Fibroblast of lung (primary cell): Measurements from ENCODE around the gene CFAP46. TPM values are rescaled to one million over a fixed set of nuclear protein-coding genes. Genes with fewer than 3 reads are reported as not detected.

Experiments used
- DNase-seq, 2 donors: peaks; one replicate each; pipeline versions ENCODE4 v3.0.0 to v3.0.0-alpha.2; 2010; ENCODE audit warnings: low read depth in 2 of 2
- H2AFZ ChIP-seq: 2 replicates; pipeline ENCODE4 v1.5.1; 2012; ENCODE audit warnings: low read length, control low read depth, inconsistent platforms
- H3K27ac ChIP-seq: 2 replicates; pipeline ENCODE4 v1.5.1; 2011; ENCODE audit warnings: low read length, control low read depth; ENCODE audit not compliant: insufficient read depth
- H3K27me3 ChIP-seq: 2 replicates; pipeline ENCODE4 v1.5.1; 2011; ENCODE audit warnings: mild to moderate bottlenecking, low read length; ENCODE audit not compliant: control insufficient read depth, insufficient read depth
- H3K36me3 ChIP-seq: 2 replicates; pipeline ENCODE4 v1.5.1; 2011; ENCODE audit warnings: low read length; ENCODE audit not compliant: control insufficient read depth, insufficient read depth
- H3K4me1 ChIP-seq: 2 replicates; pipeline ENCODE4 v1.5.1; 2011; ENCODE audit warnings: low read length; ENCODE audit not compliant: control insufficient read depth, insufficient read depth; ENCODE audit errors: extremely low read depth
- H3K4me2 ChIP-seq: 2 replicates; pipeline ENCODE4 v1.5.1; 2011; ENCODE audit warnings: low read length, control low read depth; ENCODE audit not compliant: insufficient read depth; ENCODE audit errors: extremely low read depth
- H3K4me3 ChIP-seq, 4 experiments: fragments of 200-600 bp in 1 of 4; sonication (generic) in 1 of 4; replicated peaks in 1 of 4; 2 replicates each; pipeline ENCODE4 v1.5.1; 2011 to 2016; ENCODE audit warnings: low read length in 4 of 4, low read depth in 3 of 4, mild to moderate bottlenecking in 3 of 4, control low read depth in 2 of 4, inconsistent platforms in 1 of 4, mixed read lengths in 1 of 4; ENCODE audit not compliant: insufficient read depth in 1 of 4; ENCODE audit errors: control extremely low read depth in 1 of 4
- H3K79me2 ChIP-seq: 2 replicates; pipeline ENCODE4 v1.5.1; 2012; ENCODE audit warnings: mild to moderate bottlenecking, low read length, inconsistent platforms; ENCODE audit not compliant: control insufficient read depth, insufficient read depth
- H3K9ac ChIP-seq: 2 replicates; pipeline ENCODE4 v1.5.1; 2011; ENCODE audit warnings: mild to moderate bottlenecking, low read length, control low read depth; ENCODE audit not compliant: insufficient read depth
- H3K9me3 ChIP-seq: 2 replicates; pipeline ENCODE4 v1.5.1; 2012; ENCODE audit warnings: low read depth, low read length; ENCODE audit not compliant: control insufficient read depth, insufficient read depth
- H4K20me1 ChIP-seq: 2 replicates; pipeline ENCODE4 v1.5.1; 2011; ENCODE audit warnings: low read length; ENCODE audit not compliant: control insufficient read depth, insufficient read depth; ENCODE audit errors: extremely low read depth
- EZH2 ChIP-seq: IDR thresholded peaks from 2 replicates; pipeline ENCODE4 v1.5.1; 2012; ENCODE audit warnings: low read length, control low read depth, mild to moderate bottlenecking; ENCODE audit errors: missing control alignments
- polyA plus RNA-seq, 2 donors: library from polyadenylated mRNA; depleted of rRNA in 1 of 2; stranded (reverse) in 1 of 2; unstranded in 1 of 2; fragments of >200 nt; gene quantifications; 2 replicates each; pipeline ENCODE4 v1.2.1, GENCODE V29; 2011 to 2012; ENCODE audit warnings: missing spikeins in 1 of 2
- total RNA-seq: library from RNA; depleted of rRNA; stranded (reverse); fragments of >200 nt; gene quantifications from 2 replicates; pipeline ENCODE4 v1.2.1, GENCODE V29; 2014
- TF ChIP-seq, protein P1 (sequence below), 2 donors: IDR thresholded peaks in 1 of 2; conservative IDR thresholded peaks in 1 of 2; 1 replicate in 1 of 2; 2 replicates in 1 of 2; pipeline ENCODE4 v1.5.1; 2011 to 2012; ENCODE audit warnings: low read length in 2 of 2, control low read depth in 1 of 2, inconsistent platforms in 1 of 2, low read depth in 1 of 2, mild to moderate bottlenecking in 1 of 2

CFAP46 gene
- total and polyA plus RNA-seq, 2 donors (not counting 1 experiment from before 2014, with no cell fraction given): 0.25 to 0.66 TPM

GRCh38 chr10:132817701-132818211 is 124.6 kb downstream of the CFAP46 start:
- H3K4me1 ChIP-seq: no peaks in the 10 kb centered on the region
- no peaks in the 10 kb centered on the region for H3K27me3 ChIP-seq
- DNase-seq: no peak
- no peak overlapping the region for H3K4me3 ChIP-seq
- H3K27ac ChIP-seq: no peak overlapping the region
- no peaks in the 10 kb centered on the region for H3K9me3 ChIP-seq
- H2AFZ ChIP-seq: no peak overlapping the region
- no peaks in the 10 kb centered on the region for H4K20me1 ChIP-seq
- no peak overlapping the region for H3K9ac ChIP-seq
- TF ChIP-seq, protein P1, sequence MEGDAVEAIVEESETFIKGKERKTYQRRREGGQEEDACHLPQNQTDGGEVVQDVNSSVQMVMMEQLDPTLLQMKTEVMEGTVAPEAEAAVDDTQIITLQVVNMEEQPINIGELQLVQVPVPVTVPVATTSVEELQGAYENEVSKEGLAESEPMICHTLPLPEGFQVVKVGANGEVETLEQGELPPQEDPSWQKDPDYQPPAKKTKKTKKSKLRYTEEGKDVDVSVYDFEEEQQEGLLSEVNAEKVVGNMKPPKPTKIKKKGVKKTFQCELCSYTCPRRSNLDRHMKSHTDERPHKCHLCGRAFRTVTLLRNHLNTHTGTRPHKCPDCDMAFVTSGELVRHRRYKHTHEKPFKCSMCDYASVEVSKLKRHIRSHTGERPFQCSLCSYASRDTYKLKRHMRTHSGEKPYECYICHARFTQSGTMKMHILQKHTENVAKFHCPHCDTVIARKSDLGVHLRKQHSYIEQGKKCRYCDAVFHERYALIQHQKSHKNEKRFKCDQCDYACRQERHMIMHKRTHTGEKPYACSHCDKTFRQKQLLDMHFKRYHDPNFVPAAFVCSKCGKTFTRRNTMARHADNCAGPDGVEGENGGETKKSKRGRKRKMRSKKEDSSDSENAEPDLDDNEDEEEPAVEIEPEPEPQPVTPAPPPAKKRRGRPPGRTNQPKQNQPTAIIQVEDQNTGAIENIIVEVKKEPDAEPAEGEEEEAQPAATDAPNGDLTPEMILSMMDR (conservative IDR thresholded peaks at IDR 0.05 in 1 of 2, IDR thresholded peaks at IDR 0.05 in 1 of 2; ENCODE audit: low read depth in 1 of 2, low read length in 2 of 2): no peak
- no peak for TF ChIP-seq EZH2
- H3K36me3 ChIP-seq: no peaks in the 10 kb centered on the region
- H3K79me2 ChIP-seq: no peaks in the 10 kb centered on the region
- H3K4me2 ChIP-seq: no peak overlapping the region

DNA sequence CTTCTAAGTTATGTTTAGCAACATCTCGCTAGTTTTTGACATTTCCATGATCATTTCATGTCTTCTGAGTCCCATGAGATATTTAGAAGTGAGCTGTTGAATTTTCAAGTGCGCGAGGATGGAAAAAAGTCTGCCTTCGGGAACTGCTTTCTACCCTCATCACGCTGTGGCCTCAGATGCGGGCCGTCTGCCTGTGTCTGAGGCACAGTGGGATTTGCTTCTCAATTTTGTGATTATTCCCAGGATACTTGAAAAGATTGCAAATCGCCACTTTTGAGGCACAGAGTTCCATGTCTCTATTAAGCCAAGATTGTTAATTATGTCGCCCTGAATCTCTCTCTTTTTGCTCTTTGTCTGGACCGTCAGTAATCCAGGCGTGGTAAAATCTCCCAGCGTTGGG is 125.7 kb downstream of the CFAP46 start:
- Histone ChIP-seq H3K27me3 (no peaks in the 10 kb centered on the region), H3K4me2 (no peak overlapping the region), H3K9me3 (no peaks in the 10 kb centered on the region), H3K36me3 (no peaks in the 10 kb centered on the region), H3K4me1 (no peaks in the 10 kb centered on the region), H3K4me3 (no peak overlapping the region), H3K79me2 (no peaks in the 10 kb centered on the region), H2AFZ (no peak overlapping the region), H3K9ac (no peak overlapping the region), H3K27ac (no peak overlapping the region), H4K20me1 (no peaks in the 10 kb centered on the region)
- TF ChIP-seq, protein P1 (conservative IDR thresholded peaks at IDR 0.05 in 1 of 2, IDR thresholded peaks at IDR 0.05 in 1 of 2; ENCODE audit: low read depth in 1 of 2, low read length in 2 of 2): no peak
- no peak for TF ChIP-seq EZH2
- no peak for DNase-seq

- no peak overlapping the region for H2AFZ ChIP-seq
- H3K4me3 ChIP-seq: no peak overlapping the region
- no peaks in the 10 kb centered on the region for H3K9me3 ChIP-seq
- no peaks in the 10 kb centered on the region for H3K36me3 ChIP-seq
- DNase-seq: no peak
- no peaks in the 10 kb centered on the region for H3K4me1 ChIP-seq
- TF ChIP-seq, protein P1 (conservative IDR thresholded peaks at IDR 0.05 in 1 of 2, IDR thresholded peaks at IDR 0.05 in 1 of 2; ENCODE audit: low read depth in 1 of 2, low read length in 2 of 2): no peak
- TF ChIP-seq EZH2: no peak
- H3K27me3 ChIP-seq: no peaks in the 10 kb centered on the region
- H3K9ac ChIP-seq: no peak overlapping the region
- no peaks in the 10 kb centered on the region for H4K20me1 ChIP-seq
- no peak overlapping the region for H3K4me2 ChIP-seq
- no peaks in the 10 kb centered on the region for H3K79me2 ChIP-seq
- no peak overlapping the region for H3K27ac ChIP-seq
Measured at GRCh38 chr10:132815168-132815857, 127.1 kb downstream of the CFAP46 start.
